RWPE2 (cell line): ENCODE data around the gene BARHL1.

Source experiments
- ATAC-seq: fragments of 200-7000 bp; cut with Tn5 transposase; 3 replicates; pipeline ENCODE4 v1.9.1; 2021; ENCODE audit warnings: low read depth
- DNase-seq: peaks from one replicate; pipeline ENCODE4 v3.0.0-alpha.2; 2020; ENCODE audit warnings: low spot score
- H3K27ac ChIP-seq: fragments of 450-650 bp; 2 replicates; pipeline ENCODE4 v1.5.1; 2017; ENCODE audit warnings: mild to moderate bottlenecking; ENCODE audit not compliant: poor library complexity, severe bottlenecking
- H3K27me3 ChIP-seq: fragments of 250-450 bp; sonication (Bioruptor Pico); 2 replicates; pipeline ENCODE4 v1.5.1; 2021; ENCODE audit warnings: mild to moderate bottlenecking, moderate library complexity; ENCODE audit not compliant: insufficient read depth, poor library complexity, severe bottlenecking
- H3K36me3 ChIP-seq: fragments of 250-450 bp; sonication (Bioruptor Pico); 2 replicates; pipeline ENCODE4 v1.5.1; 2020; ENCODE audit warnings: low read depth, mild to moderate bottlenecking, moderate library complexity
- H3K4me1 ChIP-seq: fragments of 250-450 bp; sonication (Bioruptor Pico); 2 replicates; pipeline ENCODE4 v1.5.1; 2021; ENCODE audit warnings: mild to moderate bottlenecking, moderate library complexity; ENCODE audit not compliant: insufficient read depth, poor library complexity, severe bottlenecking
- H3K4me3 ChIP-seq: fragments of 250-450 bp; sonication (Bioruptor Pico); 2 replicates; pipeline ENCODE4 v1.5.1; 2021; ENCODE audit warnings: mild to moderate bottlenecking, moderate library complexity; ENCODE audit not compliant: severe bottlenecking
- H3K9me3 ChIP-seq: fragments of 250-450 bp; sonication (Bioruptor Pico); 2 replicates; pipeline ENCODE4 v1.5.1; 2021; ENCODE audit warnings: mild to moderate bottlenecking, moderate library complexity; ENCODE audit not compliant: severe bottlenecking
- CTCF ChIP-seq: fragments of 450-650 bp; IDR thresholded peaks from one replicate; pipeline ENCODE4 v1.5.1; 2017; ENCODE audit warnings: mild to moderate bottlenecking, moderate library complexity; ENCODE audit not compliant: poor library complexity, severe bottlenecking

Gene BARHL1

GRCh38 chr9:132554755-132555154, 27.7 kb upstream of the BARHL1 start:
- no peak overlapping the region for H3K27ac ChIP-seq
- DNase-seq (no peak), ATAC-seq (no peak)
- no peaks in the 10 kb centered on the region for H3K36me3 ChIP-seq
- H3K4me1 ChIP-seq: no peaks in the 10 kb centered on the region
- no peak for TF ChIP-seq CTCF
- no peaks in the 10 kb centered on the region for H3K9me3 ChIP-seq
- peaks cover 28% of the 10 kb centered on the region for H3K27me3 ChIP-seq
- H3K4me3 ChIP-seq: no peak overlapping the region

DNA sequence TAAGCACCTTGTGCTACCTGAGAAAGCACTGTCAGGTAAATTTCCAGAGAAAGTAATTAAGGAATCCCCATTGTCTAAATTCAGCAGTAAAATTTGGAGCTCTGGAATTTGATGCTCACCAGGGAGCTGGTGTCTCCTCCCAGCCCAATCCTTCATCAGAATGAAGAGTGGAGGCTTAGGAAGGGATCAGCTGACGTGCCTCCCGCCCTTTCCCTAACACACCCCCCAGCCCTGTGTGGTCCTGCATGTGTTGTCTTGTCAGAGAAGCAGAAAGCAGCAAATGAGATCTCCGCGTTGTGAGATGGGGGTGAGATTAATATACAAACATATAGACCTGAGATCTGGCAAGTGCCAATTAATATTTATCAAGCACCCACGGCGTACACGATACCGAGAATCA, 26.9 kb upstream of the BARHL1 start:
- Histone ChIP-seq H3K9me3 (no peaks in the 10 kb centered on the region), H3K4me1 (no peaks in the 10 kb centered on the region), H3K36me3 (no peaks in the 10 kb centered on the region), H3K27ac (no peak overlapping the region), H3K4me3 (no peak overlapping the region), H3K27me3 (peaks cover 29% of the 10 kb centered on the region)
- DNase-seq (no peak), ATAC-seq (no peak)
- no peak for TF ChIP-seq CTCF

DNA sequence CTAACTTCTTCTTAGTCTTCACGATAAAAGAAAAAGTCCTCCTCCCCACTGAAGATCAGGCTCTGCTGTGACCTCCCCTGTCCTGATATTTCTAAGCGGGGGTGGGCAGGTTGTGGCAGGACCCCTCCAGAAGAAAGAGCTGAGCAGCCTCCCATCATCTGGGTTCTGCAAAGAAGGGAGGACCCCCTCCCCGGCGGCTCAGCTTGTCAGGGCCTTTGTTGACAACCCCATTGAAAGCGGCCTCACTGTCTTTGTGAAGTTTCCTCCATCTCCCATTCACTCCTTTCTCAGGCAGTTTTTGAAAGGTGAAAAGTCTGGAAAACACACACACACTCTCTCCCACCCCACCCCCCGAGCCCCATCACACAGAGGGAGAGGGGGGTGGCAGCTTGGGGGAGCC, 26.2 kb upstream of the BARHL1 start:
- Histone ChIP-seq H3K4me3 (no peak overlapping the region), H3K27ac (no peak overlapping the region), H3K36me3 (no peaks in the 10 kb centered on the region), H3K4me1 (no peaks in the 10 kb centered on the region), H3K27me3 (peaks cover 36% of the 10 kb centered on the region), H3K9me3 (no peaks in the 10 kb centered on the region)
- DNase-seq: no peak
- TF ChIP-seq CTCF: no peak
- no peak for ATAC-seq

DNA sequence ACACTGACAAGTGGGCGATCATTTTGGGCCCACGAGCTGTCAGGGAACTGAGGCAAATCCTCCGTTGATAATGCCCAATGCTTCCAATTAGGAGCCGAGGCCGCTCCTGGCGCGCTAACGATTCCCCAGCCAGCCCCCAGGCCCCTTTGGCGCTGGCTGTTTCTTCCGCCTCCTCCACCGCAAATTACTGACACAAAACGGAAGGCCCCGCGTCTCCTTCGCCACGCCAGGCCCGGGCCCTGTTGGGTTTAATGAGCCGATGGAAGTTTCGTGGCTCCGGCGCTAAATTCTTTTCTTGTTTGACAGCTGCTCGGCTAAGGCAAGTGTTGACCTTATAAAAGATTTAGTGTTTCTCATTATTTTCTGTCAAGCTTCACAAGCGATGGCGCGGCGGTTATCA, 25.7 kb upstream of the BARHL1 start:
- no peak for ATAC-seq
- H3K27me3 ChIP-seq: peaks cover 41% of the 10 kb centered on the region
- no peaks in the 10 kb centered on the region for H3K9me3 ChIP-seq
- no peak overlapping the region for H3K27ac ChIP-seq
- no peak for DNase-seq
- H3K4me1 ChIP-seq: no peaks in the 10 kb centered on the region
- H3K4me3 ChIP-seq: no peak overlapping the region
- no peaks in the 10 kb centered on the region for H3K36me3 ChIP-seq
- TF ChIP-seq CTCF: no peak

- Histone ChIP-seq H3K27me3 (peaks cover 45% of the 10 kb centered on the region), H3K9me3 (no peaks in the 10 kb centered on the region), H3K4me1 (no peaks in the 10 kb centered on the region), H3K27ac (no peak overlapping the region), H3K4me3 (no peak overlapping the region), H3K36me3 (no peaks in the 10 kb centered on the region)
- no peak for ATAC-seq
- no peak for DNase-seq
- no peak for TF ChIP-seq CTCF
Observed at GRCh38 chr9:132557159-132557558, 25.2 kb upstream of the BARHL1 start.
